ENCODE results near the gene IRF2BP1. TPM values are rescaled to one million over a fixed set of nuclear protein-coding genes. Genes with fewer than 3 reads are reported as not detected.
A peak's percentile ranks its signal among the peaks of the same experiment; 100 is the strongest.
"Not testable (repeated sequence)": the region's sequence is repeated elsewhere in the genome, so short reads cannot be mapped to it uniquely, and the experiment has no call there.

The IRF2BP1 gene
- total and polyA plus RNA-seq, 2 donors, result 18.2 to 30.2 TPM

DNA sequence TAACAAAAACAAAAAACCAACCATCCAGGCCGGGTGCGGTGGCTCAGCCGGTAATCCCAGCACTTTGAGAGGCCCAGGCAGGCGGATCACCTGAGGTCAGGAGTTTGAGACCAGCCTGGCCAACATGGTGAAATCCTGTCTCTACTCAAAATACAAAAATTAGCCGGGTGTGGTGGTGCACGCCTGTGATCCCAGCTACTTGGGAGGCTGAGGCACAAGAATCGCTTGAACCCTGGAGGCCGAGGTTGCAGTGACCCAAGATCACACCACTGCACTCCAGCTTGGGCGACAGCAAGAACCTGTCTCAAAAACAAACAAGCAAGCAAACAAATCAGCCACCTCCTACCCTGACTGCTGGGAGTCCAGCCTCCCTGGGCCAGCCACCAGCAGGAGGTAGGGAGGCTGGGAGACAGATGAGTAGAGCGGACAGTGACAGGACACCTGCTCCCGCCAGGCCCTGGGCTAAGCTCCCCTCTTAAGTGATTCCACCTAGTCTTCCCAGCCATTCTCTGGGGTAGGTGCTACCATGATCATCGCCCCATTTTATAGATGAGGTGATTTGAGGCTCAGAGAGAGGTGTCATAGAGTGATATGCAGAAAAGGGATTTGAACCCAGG is 10.2 kb upstream of the IRF2BP1 start:
- not testable (repeated sequence) for H3K4me3 ChIP-seq (ENCODE audit: low read depth, low read length); DNase-seq (ENCODE audit: extremely low spot score); H3K36me3 ChIP-seq (ENCODE audit: insufficient read depth); H3K27ac ChIP-seq (ENCODE audit: low read depth); H3K4me1 ChIP-seq (ENCODE audit: insufficient read depth)
- WGBS, result 94% methylated on average over 12 of the region's 12 CpGs

DNA sequence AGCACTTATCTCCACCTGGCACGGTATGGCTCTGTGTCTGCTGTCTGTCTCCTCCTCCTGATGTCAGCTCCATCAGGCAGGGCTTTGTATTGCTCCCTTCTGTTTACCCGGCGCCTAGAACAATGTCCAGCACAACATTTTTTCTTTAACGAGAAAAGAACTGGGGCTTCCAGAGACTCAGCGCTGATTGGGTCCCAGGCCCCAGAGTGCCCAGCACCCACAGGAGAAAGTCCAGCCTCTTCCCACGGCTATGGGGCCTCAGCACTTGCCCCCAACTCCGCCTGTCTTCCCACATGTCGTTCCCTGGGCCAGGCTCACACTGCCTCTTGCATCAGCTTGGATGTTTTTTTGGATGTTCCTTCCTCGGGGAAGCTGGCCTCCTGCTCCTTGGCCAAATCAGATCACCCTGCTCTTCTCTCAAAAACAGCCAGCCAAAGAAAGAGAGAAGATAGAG is 9.6 kb upstream of the IRF2BP1 start:
- no peak overlapping the region for H3K27ac ChIP-seq (ENCODE audit: low read depth)
- no peak overlapping the region for H3K4me3 ChIP-seq (ENCODE audit: low read depth, low read length)
- no peaks in the 10 kb centered on the region for H3K36me3 ChIP-seq (ENCODE audit: insufficient read depth)
- WGBS, result 78% methylated on average over 9 of the region's 9 CpGs
- no peak for DNase-seq (ENCODE audit: extremely low spot score)
- H3K4me1 ChIP-seq (ENCODE audit: insufficient read depth), result no peaks in the 10 kb centered on the region

DNA sequence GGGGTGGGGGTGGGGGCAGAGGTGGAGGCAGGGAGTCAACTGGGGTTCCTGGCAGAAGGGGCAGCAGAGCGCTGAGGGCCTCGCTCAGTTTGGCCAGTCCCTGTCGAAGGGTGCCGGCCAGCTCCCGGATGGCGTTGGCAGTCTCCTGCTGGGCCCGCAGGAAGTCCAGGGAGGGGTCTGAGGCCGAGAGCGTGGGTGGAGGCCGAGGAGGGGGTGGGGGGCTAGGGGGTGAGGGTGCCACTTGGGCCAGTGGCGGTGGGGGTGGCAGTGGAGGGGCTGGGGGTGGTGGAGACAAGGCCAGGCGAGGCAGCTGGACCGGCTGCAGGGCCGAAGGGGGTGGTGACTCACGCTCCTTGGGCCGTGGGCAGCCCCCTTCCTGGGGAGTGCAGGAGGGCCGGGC is 4.9 kb upstream of the IRF2BP1 start:
- no peak for DNase-seq (ENCODE audit: extremely low spot score)
- no peak overlapping the region for H3K4me3 ChIP-seq (ENCODE audit: low read depth, low read length)
- no peak overlapping the region for H3K27ac ChIP-seq (ENCODE audit: low read depth)
- 85% methylated on average over 17 of the region's 17 CpGs for WGBS
- no peaks in the 10 kb centered on the region for H3K36me3 ChIP-seq (ENCODE audit: insufficient read depth)
- H3K4me1 ChIP-seq (ENCODE audit: insufficient read depth), result no peaks in the 10 kb centered on the region

DNA sequence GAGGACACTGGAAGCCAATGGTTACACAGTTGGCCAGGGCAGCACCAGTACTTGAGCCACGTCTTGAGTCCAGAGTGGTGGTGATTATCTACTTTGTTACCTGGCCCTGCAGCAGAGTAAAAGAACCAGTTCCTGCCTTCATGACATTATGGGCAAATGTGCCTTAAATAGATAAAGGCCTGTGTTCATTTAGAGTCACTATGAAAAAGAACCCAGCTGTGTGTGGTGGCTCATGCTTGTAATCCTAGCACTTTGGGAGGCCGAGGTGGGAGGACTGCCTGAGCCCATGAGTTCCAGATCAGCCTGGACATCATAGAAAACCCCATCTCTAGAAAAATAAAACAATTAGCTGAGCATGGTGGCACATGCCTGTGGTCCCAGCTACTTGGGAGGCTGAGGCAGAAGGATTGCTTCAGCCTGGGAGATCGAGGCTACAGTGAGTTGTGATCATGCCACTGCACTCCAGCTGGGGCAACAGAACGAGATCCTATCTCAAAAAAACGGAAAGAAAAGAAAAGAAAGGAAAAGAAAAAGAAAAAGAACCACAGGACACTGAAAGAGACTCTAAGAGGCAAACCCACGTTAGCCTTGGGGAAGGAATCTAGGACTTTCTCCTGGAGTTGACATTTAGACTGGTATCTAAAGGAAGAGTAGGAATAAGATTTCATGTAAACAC is 3.4 kb upstream of the IRF2BP1 start:
- DNase-seq (ENCODE audit: extremely low spot score), result no peak
- no peak overlapping the region for H3K27ac ChIP-seq (ENCODE audit: low read depth)
- 69% methylated on average over 6 of the region's 6 CpGs for WGBS

DNA sequence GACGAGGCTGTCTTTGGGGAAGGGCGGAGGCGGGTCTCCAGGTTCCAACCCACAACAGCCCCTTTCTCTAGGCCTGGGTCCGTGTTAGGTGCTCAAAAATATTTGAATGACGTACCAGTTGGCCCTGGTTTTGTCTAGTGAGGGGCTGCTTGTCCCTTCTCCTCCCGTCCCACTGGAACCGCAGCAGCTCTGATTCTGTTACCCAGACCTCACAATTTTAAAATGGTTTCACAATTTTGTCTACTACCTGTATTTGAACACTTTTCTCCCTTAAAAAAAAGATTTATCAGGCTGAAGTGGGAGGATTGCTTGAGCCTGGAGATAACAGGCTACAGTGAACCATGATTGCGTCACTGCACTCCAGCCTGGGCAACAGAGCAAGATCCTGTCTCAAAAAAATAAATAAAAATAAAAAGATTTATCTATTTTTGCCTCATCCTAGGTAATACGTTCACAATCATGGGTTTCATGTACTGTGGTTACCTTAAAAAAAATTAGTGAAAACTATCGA is 1.3 kb upstream of the IRF2BP1 start:
- 42% methylated on average over 10 of the region's 10 CpGs for WGBS
- DNase-seq (ENCODE audit: extremely low spot score), result no peak
- no peaks in the 10 kb centered on the region for H3K4me1 ChIP-seq (ENCODE audit: insufficient read depth)
- H3K4me3 ChIP-seq (ENCODE audit: low read depth, low read length), result peak overlapping the region; percentile 87
- no peaks in the 10 kb centered on the region for H3K36me3 ChIP-seq (ENCODE audit: insufficient read depth)
- peak overlapping the region; percentile 84 for H3K27ac ChIP-seq (ENCODE audit: low read depth)

More for the DNA sequence above, 3.4 kb upstream of the IRF2BP1 start:
- H3K4me3 ChIP-seq (ENCODE audit: low read depth, low read length), result no peak overlapping the region
- H3K36me3 ChIP-seq (ENCODE audit: insufficient read depth), result no peaks in the 10 kb centered on the region
- no peaks in the 10 kb centered on the region for H3K4me1 ChIP-seq (ENCODE audit: insufficient read depth)

DNA sequence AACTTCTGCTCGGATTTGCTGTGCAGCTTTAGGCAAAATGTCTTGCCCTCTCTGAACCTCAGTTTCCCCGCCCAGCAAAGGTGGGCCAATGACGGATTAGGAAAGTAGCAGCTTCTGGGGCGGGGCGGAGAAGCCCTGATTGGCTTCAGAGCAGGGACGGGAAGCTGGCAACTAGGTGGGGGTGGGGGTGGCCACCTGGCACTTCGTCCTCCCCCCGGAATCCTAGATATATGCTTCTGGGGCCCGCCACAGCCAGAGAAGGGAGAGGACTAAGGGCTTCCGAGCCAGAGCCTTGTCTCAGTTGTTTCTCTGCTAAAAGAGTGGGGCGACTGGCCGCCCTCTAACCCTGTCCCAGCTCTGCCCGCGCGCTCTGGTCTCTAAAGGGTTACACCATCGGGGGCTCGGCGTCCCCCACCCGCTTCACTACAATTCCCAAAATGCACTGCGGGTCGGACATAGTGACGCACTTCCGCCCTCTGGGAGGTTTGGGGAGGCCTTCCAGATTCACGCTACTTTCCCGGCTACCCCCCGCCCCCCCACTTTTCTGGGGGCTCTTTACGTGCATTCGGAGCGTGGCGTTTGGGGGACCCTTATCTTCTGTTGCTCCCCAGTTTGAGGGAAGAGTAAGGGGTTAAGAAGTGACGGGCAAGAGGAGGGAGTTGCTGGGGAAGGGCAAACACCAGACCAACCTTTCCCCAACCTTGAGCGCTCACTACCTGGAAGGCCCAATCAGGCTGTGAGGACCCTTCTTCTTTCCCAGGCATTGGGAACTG is 672 bp upstream of the IRF2BP1 start:
- no peaks in the 10 kb centered on the region for H3K4me1 ChIP-seq (ENCODE audit: insufficient read depth)
- WGBS, result under 1% methylated on average over 32 of the region's 32 CpGs

DNA sequence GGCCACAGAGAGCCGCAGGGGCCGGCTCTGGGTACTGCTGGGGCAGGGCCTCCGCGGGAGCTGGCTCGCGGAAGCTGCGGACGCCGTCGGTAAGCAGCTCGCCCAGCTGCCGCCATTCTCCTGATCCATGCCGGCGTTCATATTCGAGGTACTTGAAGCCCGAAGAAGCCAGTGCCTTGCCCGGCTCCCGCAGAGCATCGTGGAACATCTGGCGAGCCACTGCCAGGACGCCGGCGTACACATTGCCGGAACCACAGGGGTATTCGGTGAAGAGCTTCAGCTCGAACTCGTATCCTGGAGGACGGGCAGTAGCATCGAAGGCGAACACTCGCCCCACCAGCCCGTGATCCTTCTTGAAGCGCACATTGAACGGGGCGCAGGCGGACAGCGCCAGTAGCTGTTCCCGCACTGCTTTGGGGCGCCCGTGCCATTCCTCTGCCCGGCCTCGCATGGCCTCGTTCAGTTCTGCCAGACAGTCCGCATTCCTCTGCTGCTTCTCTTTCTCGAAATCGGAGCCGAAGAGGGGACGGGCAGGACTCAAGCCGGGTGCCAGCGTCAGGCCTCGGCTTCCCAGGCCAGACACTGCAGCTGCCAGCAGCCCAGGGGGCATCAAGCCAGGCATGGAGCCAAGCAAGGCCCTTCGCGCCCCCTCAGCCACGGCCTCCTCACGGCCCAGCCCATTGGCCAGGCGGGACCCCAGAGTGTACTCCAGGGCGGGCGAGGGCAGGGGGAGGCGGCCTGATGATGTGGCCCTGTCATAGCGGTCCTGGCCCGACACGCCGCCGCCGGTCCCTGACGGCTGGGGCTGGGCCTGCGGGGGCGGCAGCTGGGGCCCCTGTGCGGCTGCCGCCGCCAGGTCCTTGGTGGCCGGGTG is 1.0 kb downstream of the IRF2BP1 start:
- no peak overlapping the region for H3K27ac ChIP-seq (ENCODE audit: low read depth)
- DNase-seq (ENCODE audit: extremely low spot score), result no peak
- H3K4me1 ChIP-seq (ENCODE audit: insufficient read depth), result no peaks in the 10 kb centered on the region
- peak overlapping the region; percentile 87 for H3K4me3 ChIP-seq (ENCODE audit: low read depth, low read length)
- H3K36me3 ChIP-seq (ENCODE audit: insufficient read depth), result no peaks in the 10 kb centered on the region
- WGBS, result 61% methylated on average over 72 of the region's 72 CpGs

More for the DNA sequence above, 672 bp upstream of the IRF2BP1 start:
- peak overlapping the region; percentile 84 for H3K27ac ChIP-seq (ENCODE audit: low read depth)
- peak overlapping the region; percentile 87 for H3K4me3 ChIP-seq (ENCODE audit: low read depth, low read length)
- no peaks in the 10 kb centered on the region for H3K36me3 ChIP-seq (ENCODE audit: insufficient read depth)
- DNase-seq (ENCODE audit: extremely low spot score), result peak; percentile 93

DNA sequence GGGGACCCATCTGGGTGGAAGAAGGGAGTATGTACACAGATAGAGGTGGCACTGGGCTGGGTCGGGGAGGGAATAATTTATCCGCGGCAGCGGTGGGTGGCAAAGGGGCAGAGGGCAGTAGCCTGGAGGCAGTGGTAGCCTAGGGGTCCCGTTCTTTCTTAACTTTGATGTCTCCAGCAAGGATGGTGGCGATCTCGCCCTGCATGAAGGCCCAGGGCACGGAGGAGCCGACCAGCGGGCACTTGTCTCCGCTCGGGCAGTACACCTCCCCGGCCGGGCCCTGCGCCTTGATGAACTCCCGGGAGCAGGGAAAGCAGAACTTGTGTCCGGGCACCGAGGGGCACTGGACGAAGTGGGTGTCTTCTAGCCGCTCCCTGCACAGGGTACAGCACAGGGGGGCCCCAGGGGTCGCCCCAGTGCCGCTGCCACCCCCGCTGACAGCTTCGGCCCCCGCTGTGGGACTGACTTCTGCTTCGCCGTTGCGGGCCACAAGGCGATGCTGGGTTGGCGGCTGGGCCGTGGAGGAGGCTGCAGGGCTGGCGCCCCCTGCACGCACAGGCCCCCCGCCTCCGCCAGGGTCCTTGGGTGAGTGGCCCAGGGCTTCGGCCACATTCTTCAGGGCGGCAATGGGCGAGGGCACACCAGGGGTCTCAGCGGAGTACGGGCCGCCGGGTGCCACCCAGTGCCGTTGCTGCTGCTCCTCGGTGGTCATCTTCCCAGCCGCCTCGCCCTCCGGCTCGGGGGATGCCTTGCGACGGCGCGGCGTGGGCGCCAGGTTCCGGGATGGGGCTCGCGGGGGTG is 1.9 kb downstream of the IRF2BP1 start:
- no peak for DNase-seq (ENCODE audit: extremely low spot score)
- Histone ChIP-seq H3K36me3 (ENCODE audit: insufficient read depth) (no peaks in the 10 kb centered on the region), H3K27ac (ENCODE audit: low read depth) (no peak overlapping the region), H3K4me3 (ENCODE audit: low read depth, low read length) (peak overlapping the region; percentile 3), H3K4me1 (ENCODE audit: insufficient read depth) (no peaks in the 10 kb centered on the region)
- 91% methylated on average over 57 of the region's 57 CpGs for WGBS

DNA sequence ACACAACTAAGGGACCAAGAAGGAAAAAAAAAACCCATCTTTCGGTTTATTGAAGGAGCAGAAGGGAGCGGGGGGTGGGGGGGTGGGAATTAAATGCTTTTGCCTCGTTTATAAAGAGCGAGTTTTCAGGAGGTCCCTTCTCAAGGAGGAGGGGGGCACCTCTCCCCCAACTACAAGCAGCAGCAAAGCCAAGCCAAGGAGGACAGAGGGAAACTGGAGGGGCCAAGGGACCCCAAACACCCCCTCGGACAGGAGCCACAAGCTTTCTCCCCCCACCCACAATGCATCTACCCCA is 2.4 kb downstream of the IRF2BP1 start:
- Histone ChIP-seq H3K27ac (ENCODE audit: low read depth) (no peak overlapping the region), H3K4me3 (ENCODE audit: low read depth, low read length) (peak overlapping the region; percentile 3), H3K36me3 (ENCODE audit: insufficient read depth) (no peaks in the 10 kb centered on the region), H3K4me1 (ENCODE audit: insufficient read depth) (peaks cover 1% of the 10 kb centered on the region)
- DNase-seq (ENCODE audit: extremely low spot score), result no peak
- WGBS, result 29% methylated on average over 5 of the region's 5 CpGs

DNA sequence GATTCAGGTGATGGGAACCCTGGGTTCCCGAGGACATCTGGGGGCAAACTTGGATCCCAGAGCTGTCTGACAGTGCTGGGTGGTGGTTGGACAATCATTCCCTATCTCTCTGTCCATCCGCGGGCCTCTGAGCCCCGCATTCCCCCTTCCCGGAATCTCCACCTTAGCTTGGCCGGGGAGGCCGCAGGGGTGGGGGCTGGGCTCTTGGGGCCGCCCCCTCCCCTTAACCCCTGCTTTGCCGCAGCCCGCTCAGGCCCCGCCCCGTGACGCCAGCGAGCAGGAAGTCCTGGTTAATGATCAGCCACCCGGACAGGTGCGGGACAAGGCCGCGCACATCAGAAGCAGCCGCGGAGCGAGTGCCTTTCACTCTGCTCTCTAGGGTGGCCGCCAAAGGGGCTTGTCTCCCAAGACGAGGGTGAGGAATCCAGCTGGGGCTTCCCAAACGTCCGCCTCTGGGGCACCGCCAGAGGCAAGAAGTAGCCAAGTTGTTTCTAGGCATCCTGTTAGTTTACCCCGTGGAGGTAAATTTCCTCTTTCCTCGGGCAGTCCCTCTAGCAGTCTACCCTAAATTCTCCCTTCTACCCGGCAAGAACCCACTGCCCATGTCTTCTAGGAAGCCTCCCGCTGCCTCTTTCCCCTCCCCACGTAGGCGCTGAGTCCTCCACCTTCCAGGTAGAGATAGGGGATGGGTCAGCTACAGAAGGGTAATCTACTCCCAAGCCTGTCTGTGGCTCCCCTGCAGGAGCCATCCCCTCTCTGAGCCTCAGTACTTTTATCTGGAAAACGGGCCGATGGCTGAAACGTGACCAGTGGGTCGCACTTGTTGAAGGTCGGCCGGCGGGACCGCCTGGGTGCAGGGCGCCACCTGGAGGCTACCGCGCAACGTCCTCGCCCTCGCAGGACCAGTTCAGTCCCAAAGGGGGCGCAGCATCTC is 3.0 kb downstream of the IRF2BP1 start:
- peak; percentile 48 for DNase-seq (ENCODE audit: extremely low spot score)
- H3K36me3 ChIP-seq (ENCODE audit: insufficient read depth), result no peaks in the 10 kb centered on the region
- no peak overlapping the region for H3K4me3 ChIP-seq (ENCODE audit: low read depth, low read length)
- 17% methylated on average over 47 of the region's 47 CpGs for WGBS
- no peak overlapping the region for H3K27ac ChIP-seq (ENCODE audit: low read depth)
- H3K4me1 ChIP-seq (ENCODE audit: insufficient read depth), result peaks cover 1% of the 10 kb centered on the region

DNA sequence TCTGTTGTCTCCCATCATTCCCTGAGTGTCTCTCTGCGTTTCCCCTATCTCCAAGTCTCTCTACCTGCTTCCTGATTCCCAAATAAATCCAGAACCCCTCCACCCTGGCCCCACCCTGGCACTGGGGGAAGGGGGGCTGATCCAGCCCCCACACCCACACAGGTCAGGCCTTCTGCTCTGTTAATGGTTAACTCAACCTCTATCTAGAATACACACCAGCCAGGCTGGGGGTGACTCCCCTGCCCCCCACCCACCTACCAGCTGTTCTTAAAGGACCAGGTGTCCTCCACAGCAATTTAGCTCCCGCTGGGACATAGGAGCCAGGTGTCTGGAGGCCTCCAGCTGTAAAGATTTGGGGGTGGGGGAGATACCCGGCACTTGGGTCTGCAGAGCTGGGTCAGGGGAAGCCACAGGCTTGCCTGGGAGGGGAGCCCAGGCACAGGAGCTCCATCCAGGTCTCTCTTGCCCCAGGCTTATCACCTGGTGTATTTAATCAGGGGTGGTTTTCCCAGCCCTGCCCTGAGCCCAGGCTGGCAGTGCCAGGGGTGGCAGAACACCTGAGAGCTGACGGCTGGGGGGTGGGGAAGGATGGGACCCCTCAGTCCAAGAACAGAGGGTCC is 3.9 kb downstream of the IRF2BP1 start:
- 55% methylated on average over 4 of the region's 4 CpGs for WGBS
- Histone ChIP-seq H3K4me1 (ENCODE audit: insufficient read depth) (peaks cover 1% of the 10 kb centered on the region), H3K4me3 (ENCODE audit: low read depth, low read length) (no peak overlapping the region)

More for the DNA sequence above, 3.9 kb downstream of the IRF2BP1 start:
- H3K27ac ChIP-seq (ENCODE audit: low read depth), result no peak overlapping the region
- no peak for DNase-seq (ENCODE audit: extremely low spot score)
- H3K36me3 ChIP-seq (ENCODE audit: insufficient read depth), result no peaks in the 10 kb centered on the region

All from urinary bladder (tissue), 4 donors.